Vagina (tissue), 2 donors: ENCODE measurements around the gene SCAMP4. TPM values are rescaled to one million over a fixed set of nuclear protein-coding genes. Genes with fewer than 3 reads are reported as not detected.

ENCODE experiments used
- DNase-seq, 2 donors: peaks; one replicate each; pipeline ENCODE4 v3.0.0-alpha.2; 2017; ENCODE audit errors: extremely low spot score in 2 of 2
- H3K27ac ChIP-seq: fragments of 200-600 bp; sonication (generic); one replicate; pipeline ENCODE4 v1.5.1; 2019
- H3K27me3 ChIP-seq: fragments of 200-600 bp; sonication (generic); one replicate; pipeline ENCODE4 v1.5.1; 2019
- H3K36me3 ChIP-seq, 2 donors: fragments of 200-600 bp; sonication (generic); one replicate each; pipeline ENCODE4 v1.5.1; 2017 to 2019
- H3K4me1 ChIP-seq: fragments of 200-600 bp; sonication (generic); one replicate; pipeline ENCODE4 v1.5.1; 2019
- H3K4me3 ChIP-seq, 2 donors: fragments of 200-600 bp; sonication (generic); 1 replicate in 1 of 2; 2 replicates in 1 of 2; pipeline ENCODE4 v1.5.1; 2016 to 2019
- H3K9me3 ChIP-seq: fragments of 200-600 bp; sonication (generic); one replicate; pipeline ENCODE4 v1.5.1; 2019
- POLR2A ChIP-seq, 2 donors: fragments of 450-650 bp; IDR thresholded peaks; one replicate each; pipeline ENCODE4 v1.6.1; 2017; ENCODE audit warnings: antibody characterized with exemption in 2 of 2, mild to moderate bottlenecking in 2 of 2, moderate library complexity in 2 of 2
- POLR2AphosphoS5 ChIP-seq, 2 donors: sonication (generic); formaldehyde crosslinking; IDR thresholded peaks; one replicate each; pipeline ENCODE4 v1.9.0; 2017; ENCODE audit warnings: antibody characterized with exemption in 2 of 2, mild to moderate bottlenecking in 2 of 2, low read depth in 1 of 2; ENCODE audit not compliant: insufficient read depth in 1 of 2
- intact Hi-C: fragments of 100-400 bp; cut with DNase I; formaldehyde crosslinking; loops from one replicate; pipeline ENCODE4 v1.15.1; 2023
- total RNA-seq: library from RNA; depleted of rRNA; stranded (reverse); fragments of >200 nt; gene quantifications from one replicate; pipeline ENCODE4 v1.2.3, GENCODE V29; 2016
- TF ChIP-seq, protein P1 (sequence below), 3 experiments: fragments of 450-650 bp in 2 of 3; fragments of 200-600 bp in 1 of 3; sonication (generic) in 1 of 3; IDR thresholded peaks; one replicate each; pipeline ENCODE4 v1.5.1; 2017 to 2019; ENCODE audit warnings: antibody characterized with exemption in 3 of 3, mild to moderate bottlenecking in 2 of 3, moderate library complexity in 2 of 3

SCAMP4 gene
- total RNA-seq, 1 donor from 2014 or later, result 51.3 TPM

DNA sequence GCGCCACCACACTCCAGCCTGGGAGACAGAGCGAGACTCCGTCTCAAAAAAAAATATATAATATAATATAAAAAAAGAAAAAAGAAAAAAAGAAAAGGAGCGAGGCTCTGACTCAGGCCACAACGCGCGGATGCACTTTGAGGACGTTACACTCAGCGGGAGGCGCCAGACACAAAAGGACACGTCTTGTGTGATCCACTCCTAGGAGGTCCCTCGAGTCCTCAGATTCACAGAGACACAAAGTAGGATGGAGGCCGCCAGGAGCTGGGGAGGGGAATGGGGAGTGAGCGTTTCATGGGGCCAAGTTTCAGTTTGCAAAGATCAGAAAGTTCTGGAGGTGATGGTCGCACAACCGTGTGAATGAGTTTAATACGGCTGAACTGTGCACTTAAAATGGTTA, 11.4 kb upstream of the SCAMP4 start:
- no peaks in the 10 kb centered on the region for H3K9me3 ChIP-seq
- no peaks in the 10 kb centered on the region for H3K27me3 ChIP-seq
- H3K4me1 ChIP-seq, result peaks cover 4% of the 10 kb centered on the region
- intact Hi-C loops, result no loop called here
- no peak overlapping the region for H3K4me3 ChIP-seq
- no peaks in the 10 kb centered on the region for H3K36me3 ChIP-seq
- no peak for TF ChIP-seq POLR2A (IDR thresholded peaks at IDR 0.05)
- TF ChIP-seq, protein P1, sequence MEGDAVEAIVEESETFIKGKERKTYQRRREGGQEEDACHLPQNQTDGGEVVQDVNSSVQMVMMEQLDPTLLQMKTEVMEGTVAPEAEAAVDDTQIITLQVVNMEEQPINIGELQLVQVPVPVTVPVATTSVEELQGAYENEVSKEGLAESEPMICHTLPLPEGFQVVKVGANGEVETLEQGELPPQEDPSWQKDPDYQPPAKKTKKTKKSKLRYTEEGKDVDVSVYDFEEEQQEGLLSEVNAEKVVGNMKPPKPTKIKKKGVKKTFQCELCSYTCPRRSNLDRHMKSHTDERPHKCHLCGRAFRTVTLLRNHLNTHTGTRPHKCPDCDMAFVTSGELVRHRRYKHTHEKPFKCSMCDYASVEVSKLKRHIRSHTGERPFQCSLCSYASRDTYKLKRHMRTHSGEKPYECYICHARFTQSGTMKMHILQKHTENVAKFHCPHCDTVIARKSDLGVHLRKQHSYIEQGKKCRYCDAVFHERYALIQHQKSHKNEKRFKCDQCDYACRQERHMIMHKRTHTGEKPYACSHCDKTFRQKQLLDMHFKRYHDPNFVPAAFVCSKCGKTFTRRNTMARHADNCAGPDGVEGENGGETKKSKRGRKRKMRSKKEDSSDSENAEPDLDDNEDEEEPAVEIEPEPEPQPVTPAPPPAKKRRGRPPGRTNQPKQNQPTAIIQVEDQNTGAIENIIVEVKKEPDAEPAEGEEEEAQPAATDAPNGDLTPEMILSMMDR (IDR thresholded peaks at IDR 0.05), result no peak
- no peak for TF ChIP-seq POLR2AphosphoS5 (IDR thresholded peaks at IDR 0.05; ENCODE audit: insufficient read depth in 1 of 2, low read depth in 1 of 2)
- H3K27ac ChIP-seq, result no peak overlapping the region
- no peak for DNase-seq

DNA sequence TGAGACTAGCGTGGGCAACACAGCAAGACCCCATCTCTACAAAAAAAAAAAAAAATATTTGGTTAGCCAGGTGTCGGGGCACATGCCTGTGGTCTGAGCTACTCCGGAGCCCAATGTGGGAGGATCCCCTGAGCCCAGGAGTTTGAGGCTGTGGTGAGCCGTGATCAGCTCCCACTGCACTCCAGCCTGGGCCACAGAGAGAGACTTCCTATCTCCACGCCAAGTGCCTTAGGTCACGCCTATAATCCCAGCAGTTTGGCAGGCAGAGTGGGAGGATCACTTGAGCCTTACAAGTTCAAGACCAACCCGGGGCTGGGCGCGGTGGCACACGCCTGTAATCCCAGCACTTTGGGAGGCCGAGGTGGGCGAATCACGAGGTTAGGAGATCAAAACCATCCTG, 8.7 kb upstream of the SCAMP4 start:
- Histone ChIP-seq H3K9me3 (no peaks in the 10 kb centered on the region), H3K4me3 (no peak overlapping the region), H3K27me3 (no peaks in the 10 kb centered on the region), H3K36me3 (no peaks in the 10 kb centered on the region), H3K4me1 (peaks cover 4% of the 10 kb centered on the region), H3K27ac (no peak overlapping the region)
- TF ChIP-seq, protein P1 (IDR thresholded peaks at IDR 0.05), result no peak
- no peak for TF ChIP-seq POLR2A (IDR thresholded peaks at IDR 0.05)
- TF ChIP-seq POLR2AphosphoS5 (IDR thresholded peaks at IDR 0.05; ENCODE audit: insufficient read depth in 1 of 2, low read depth in 1 of 2), result no peak
- peak in 1 of 2 donors; percentile 94 for DNase-seq
- intact Hi-C loops, result no loop called here

DNA sequence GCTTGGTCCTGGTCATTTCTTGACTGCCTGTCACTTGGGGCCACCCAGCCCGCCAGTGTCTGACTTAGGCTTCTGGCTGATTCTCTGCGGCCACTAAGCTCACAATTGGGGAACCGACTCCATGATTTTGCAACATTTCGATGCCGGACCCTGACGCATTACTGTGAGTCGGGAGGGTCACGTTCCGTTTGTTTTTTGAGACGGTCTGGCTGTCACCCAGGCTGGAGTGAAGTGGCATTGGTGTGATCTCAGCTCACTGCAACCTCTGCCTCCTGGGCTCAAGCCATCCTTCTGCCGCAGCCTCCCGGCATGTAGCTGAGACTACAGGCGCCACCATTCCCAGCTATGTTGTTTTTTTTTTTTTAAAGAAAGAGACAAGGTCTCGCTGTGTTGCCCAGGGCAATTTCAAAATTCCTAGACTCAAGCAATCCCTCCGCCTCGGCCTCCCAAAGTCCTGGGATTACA, 3.2 kb upstream of the SCAMP4 start:
- no peaks in the 10 kb centered on the region for H3K27me3 ChIP-seq
- H3K27ac ChIP-seq, result no peak overlapping the region
- no peak for TF ChIP-seq POLR2AphosphoS5 (IDR thresholded peaks at IDR 0.05; ENCODE audit: insufficient read depth in 1 of 2, low read depth in 1 of 2)
- TF ChIP-seq, protein P1 (IDR thresholded peaks at IDR 0.05), result no peak
- no peak for TF ChIP-seq POLR2A (IDR thresholded peaks at IDR 0.05)

DNA sequence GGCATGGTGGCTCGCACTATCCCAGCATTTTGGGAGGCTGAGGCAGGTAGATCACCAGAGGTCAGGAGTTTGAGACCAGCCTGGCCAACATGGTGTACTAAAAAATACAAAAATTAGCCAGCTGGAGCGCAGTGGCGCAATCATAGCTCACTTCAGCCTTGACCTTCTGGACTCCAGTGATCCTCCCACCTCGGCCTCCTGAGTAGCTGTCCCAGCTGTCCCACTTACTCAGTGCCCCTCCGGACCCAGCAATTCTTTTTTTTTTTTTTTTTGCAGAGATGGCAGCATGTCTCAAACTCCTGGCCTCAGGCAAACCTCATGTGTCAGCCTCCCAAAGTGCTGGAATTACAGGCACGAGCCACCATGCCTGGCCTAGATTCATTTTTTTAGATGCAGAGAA, 2.3 kb upstream of the SCAMP4 start:
- Histone ChIP-seq H3K4me3 (no peak overlapping the region), H3K4me1 (peaks cover 41% of the 10 kb centered on the region), H3K27ac (peak overlapping the region; percentile 27), H3K27me3 (no peaks in the 10 kb centered on the region), H3K9me3 (no peaks in the 10 kb centered on the region), H3K36me3 (no peaks in the 10 kb centered on the region)
- TF ChIP-seq, protein P1 (IDR thresholded peaks at IDR 0.05), result no peak
- no peak for TF ChIP-seq POLR2A (IDR thresholded peaks at IDR 0.05)
- no peak for TF ChIP-seq POLR2AphosphoS5 (IDR thresholded peaks at IDR 0.05; ENCODE audit: insufficient read depth in 1 of 2, low read depth in 1 of 2)
- DNase-seq, result no peak
- intact Hi-C loops, result no loop called here

More for the DNA sequence above, 3.2 kb upstream of the SCAMP4 start:
- Histone ChIP-seq H3K4me3 (no peak overlapping the region), H3K36me3 (no peaks in the 10 kb centered on the region), H3K4me1 (peaks cover 36% of the 10 kb centered on the region), H3K9me3 (no peaks in the 10 kb centered on the region)
- peak in 1 of 2 donors; percentile 81 for DNase-seq
- intact Hi-C loops, result no loop called here

DNA sequence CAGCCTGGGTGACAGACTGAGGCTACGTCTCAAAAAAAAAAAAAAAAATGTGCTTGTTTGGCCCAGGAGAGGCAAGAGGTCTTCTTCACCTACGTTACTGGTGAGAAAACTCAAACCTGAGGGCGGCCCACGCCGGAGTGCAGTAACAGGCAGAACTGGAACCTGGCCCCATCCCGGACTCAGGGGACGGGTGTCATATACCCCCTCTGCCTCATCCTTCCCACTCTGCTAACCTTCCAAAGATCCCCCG, 414 bp upstream of the SCAMP4 start:
- peak overlapping the region; percentile 78 for H3K27ac ChIP-seq
- H3K27me3 ChIP-seq, result no peaks in the 10 kb centered on the region
- peak overlapping the region; percentile 58 to 85 for H3K4me3 ChIP-seq
- no peaks in the 10 kb centered on the region for H3K36me3 ChIP-seq
- TF ChIP-seq POLR2A (IDR thresholded peaks at IDR 0.05), result no peak
- no peak for TF ChIP-seq POLR2AphosphoS5 (IDR thresholded peaks at IDR 0.05; ENCODE audit: insufficient read depth in 1 of 2, low read depth in 1 of 2)
- TF ChIP-seq, protein P1 (IDR thresholded peaks at IDR 0.05), result no peak
- no peak for DNase-seq
- intact Hi-C loops, result no loop called here
- peaks cover 59% of the 10 kb centered on the region for H3K4me1 ChIP-seq
- H3K9me3 ChIP-seq, result no peaks in the 10 kb centered on the region
